ENCODE data around the gene TNK2.

DNA sequence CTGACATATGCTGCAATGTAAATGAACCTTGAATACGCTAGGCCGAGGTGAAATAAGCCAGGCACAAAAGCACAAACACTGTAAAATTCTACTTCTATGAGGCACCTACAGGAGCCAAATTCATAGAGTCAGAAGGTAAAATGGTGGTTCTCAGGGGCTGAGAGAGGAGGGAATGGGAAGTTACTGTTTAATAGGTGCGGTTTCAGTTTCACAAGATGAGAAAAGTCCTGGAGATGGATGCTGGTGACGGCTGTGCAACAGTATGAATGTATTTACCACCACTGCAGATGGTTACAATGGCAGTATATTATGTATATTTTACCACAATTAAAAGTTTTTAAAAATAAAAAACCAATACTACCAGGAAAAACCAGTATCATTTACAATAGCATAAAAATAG, 4.0 kb downstream of the TNK2 start:
- TF ChIP-seq, protein P1, sequence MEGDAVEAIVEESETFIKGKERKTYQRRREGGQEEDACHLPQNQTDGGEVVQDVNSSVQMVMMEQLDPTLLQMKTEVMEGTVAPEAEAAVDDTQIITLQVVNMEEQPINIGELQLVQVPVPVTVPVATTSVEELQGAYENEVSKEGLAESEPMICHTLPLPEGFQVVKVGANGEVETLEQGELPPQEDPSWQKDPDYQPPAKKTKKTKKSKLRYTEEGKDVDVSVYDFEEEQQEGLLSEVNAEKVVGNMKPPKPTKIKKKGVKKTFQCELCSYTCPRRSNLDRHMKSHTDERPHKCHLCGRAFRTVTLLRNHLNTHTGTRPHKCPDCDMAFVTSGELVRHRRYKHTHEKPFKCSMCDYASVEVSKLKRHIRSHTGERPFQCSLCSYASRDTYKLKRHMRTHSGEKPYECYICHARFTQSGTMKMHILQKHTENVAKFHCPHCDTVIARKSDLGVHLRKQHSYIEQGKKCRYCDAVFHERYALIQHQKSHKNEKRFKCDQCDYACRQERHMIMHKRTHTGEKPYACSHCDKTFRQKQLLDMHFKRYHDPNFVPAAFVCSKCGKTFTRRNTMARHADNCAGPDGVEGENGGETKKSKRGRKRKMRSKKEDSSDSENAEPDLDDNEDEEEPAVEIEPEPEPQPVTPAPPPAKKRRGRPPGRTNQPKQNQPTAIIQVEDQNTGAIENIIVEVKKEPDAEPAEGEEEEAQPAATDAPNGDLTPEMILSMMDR (IDR thresholded peaks at IDR 0.05 in 4 of 5, conservative IDR thresholded peaks at IDR 0.05 in 1 of 5), result no peak
- TF ChIP-seq POLR2A (IDR thresholded peaks at IDR 0.05), result no peak

All from gastrocnemius medialis (tissue), 4 donors.